Measurements from ENCODE around the gene SNCA. TPM values are rescaled to one million over a fixed set of nuclear protein-coding genes. Genes with fewer than 3 reads are reported as not detected.

SNCA gene
- total RNA-seq, 2 experiments from 2014 or later = 2.0 to 2.5 TPM

DNA sequence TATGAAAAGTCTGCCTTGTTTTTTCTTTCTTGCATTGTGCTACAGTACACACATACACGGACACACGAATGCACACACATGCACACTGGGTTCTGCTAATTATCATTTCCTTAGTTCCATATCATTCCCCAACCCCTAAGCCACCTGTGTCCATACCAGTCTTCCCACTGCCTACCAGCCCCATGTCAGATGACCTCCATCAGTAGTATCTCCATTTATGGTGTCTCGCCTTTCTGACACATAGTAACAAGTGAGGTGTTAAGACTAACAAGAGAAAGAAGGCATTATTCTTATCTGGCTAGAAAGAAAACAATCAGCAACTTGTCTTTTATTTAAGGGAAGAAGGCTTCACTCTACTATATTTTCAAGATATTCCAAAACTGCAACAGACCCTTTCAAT is 67.1 kb downstream of the SNCA start:
- CTCF ChIA-PET = no interaction called here
- Mint-ChIP-seq H3K27me3 (peaks cover 3% of the 10 kb centered on the region), H3K4me3 (no peak overlapping the region), H3K9me3 (no peaks in the 10 kb centered on the region), H3K4me1 (ENCODE audit: low read depth) (no peaks in the 10 kb centered on the region), H3K36me3 (no peaks in the 10 kb centered on the region), H3K27ac (no peak overlapping the region)
- intact Hi-C loops (cut with micrococcal nuclease) = no loop called here
- POLR2A ChIA-PET = no interaction called here
- DNase-seq = no peak

DNA sequence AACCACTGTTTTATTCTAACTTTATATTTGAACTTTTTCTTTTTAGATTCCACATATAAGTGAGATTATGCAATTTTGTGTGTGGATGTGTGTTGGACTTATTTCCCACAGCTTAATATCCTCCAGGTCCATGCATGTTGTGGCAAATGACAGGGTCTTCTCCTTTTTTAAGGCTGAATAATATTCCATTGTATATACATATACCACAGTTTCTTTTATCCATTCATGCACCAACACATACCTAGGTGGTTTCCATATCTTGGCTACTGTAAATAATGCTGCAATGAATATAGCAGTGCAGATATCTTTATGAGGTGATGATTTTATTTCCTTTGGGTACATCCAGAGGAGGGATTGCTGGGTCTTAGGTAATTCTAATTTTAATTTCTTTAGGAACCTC is 69.0 kb downstream of the SNCA start:
- Mint-ChIP-seq H3K27me3 (peaks cover 3% of the 10 kb centered on the region), H3K36me3 (no peaks in the 10 kb centered on the region), H3K9me3 (no peaks in the 10 kb centered on the region), H3K27ac (no peak overlapping the region), H3K4me3 (no peak overlapping the region), H3K4me1 (ENCODE audit: low read depth) (no peaks in the 10 kb centered on the region)
- CTCF ChIA-PET = no interaction called here
- intact Hi-C loops (cut with micrococcal nuclease) = no loop called here
- POLR2A ChIA-PET = no interaction called here
- no peak for DNase-seq

DNA sequence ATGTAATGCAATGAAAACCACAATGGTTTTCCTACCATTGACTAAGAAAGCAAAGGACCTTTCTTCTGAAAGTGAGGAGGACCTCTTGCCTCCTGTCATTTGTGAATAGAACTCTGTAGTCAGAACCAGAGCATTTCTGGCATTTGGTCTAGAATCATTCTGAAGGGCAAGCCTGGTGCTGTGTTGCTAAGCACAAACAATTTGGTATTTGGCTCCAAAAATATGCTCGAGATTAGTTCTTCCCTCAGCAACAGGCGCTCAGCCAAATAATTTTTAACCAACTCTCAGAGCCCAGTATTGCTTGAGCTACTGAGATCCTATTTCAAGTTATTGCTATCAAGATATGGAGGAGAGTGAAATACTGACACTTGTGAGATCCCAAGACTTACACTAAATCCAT is 71.0 kb downstream of the SNCA start:
- Mint-ChIP-seq H3K27ac (no peak overlapping the region), H3K9me3 (no peaks in the 10 kb centered on the region), H3K36me3 (no peaks in the 10 kb centered on the region), H3K27me3 (peaks cover 3% of the 10 kb centered on the region), H3K4me3 (no peak overlapping the region), H3K4me1 (ENCODE audit: low read depth) (no peaks in the 10 kb centered on the region)
- intact Hi-C loops (cut with micrococcal nuclease) = no loop called here
- ChIA-PET POLR2A (no interaction called here), CTCF (no interaction called here)
- no peak for DNase-seq

DNA sequence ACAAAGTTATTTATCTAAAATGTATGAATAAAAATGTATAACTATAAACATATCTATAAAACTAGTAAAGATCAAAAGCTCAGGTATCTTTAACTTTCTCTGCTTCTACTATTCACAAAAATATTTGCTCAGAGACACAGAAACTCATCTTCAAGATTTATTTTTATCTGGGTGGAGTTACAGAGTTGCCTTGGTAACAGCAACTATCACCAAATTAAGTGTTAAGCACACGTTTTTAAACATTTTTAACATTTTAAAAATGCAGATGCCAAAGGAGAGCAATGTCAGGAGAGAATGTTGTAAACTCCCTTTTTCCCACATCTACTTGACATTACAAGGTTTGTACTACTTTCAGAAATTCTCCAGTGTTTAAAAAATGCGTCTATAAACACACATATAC is 71.4 kb downstream of the SNCA start:
- no peaks in the 10 kb centered on the region for H3K36me3 Mint-ChIP-seq
- no peak overlapping the region for H3K27ac Mint-ChIP-seq
- H3K27me3 Mint-ChIP-seq = peaks cover 3% of the 10 kb centered on the region
- DNase-seq = no peak
- no peak overlapping the region for H3K4me3 Mint-ChIP-seq
- intact Hi-C loops (cut with micrococcal nuclease) = no loop called here
- CTCF ChIA-PET = no interaction called here
- H3K9me3 Mint-ChIP-seq = no peaks in the 10 kb centered on the region
- POLR2A ChIA-PET = no interaction called here
- no peaks in the 10 kb centered on the region for H3K4me1 Mint-ChIP-seq (ENCODE audit: low read depth)

DNA sequence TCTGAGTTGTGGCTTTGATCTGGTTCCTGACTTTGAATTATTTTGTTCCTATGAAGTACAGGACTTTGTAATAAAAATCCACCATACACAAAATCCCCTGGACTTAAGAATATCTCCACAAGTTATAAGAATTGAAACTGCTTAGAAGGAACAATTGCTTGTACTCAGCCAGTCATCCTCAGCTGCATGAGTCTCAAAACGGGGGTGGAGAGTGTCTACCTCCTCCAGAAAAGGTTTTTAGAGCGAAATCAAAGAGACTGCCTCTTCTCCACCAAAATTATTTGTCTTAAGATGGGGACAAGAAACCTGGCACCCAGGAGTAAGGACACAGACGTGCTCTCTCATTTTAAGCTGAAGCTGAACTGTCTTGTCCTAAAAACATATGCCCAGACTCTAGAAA is 74.7 kb downstream of the SNCA start:
- no peak overlapping the region for H3K4me3 Mint-ChIP-seq
- H3K27me3 Mint-ChIP-seq = no peaks in the 10 kb centered on the region
- POLR2A ChIA-PET = interaction anchor here (0.6 kb wide), 1 partner anchor 223 kb away, joined by 3 read pairs; no protein-coding TSS in a partner anchor
- no peak for DNase-seq
- CTCF ChIA-PET = no interaction called here
- no peaks in the 10 kb centered on the region for H3K36me3 Mint-ChIP-seq
- no peaks in the 10 kb centered on the region for H3K4me1 Mint-ChIP-seq (ENCODE audit: low read depth)
- intact Hi-C loops (cut with micrococcal nuclease) = no loop called here
- no peaks in the 10 kb centered on the region for H3K9me3 Mint-ChIP-seq
- H3K27ac Mint-ChIP-seq = no peak overlapping the region

DNA sequence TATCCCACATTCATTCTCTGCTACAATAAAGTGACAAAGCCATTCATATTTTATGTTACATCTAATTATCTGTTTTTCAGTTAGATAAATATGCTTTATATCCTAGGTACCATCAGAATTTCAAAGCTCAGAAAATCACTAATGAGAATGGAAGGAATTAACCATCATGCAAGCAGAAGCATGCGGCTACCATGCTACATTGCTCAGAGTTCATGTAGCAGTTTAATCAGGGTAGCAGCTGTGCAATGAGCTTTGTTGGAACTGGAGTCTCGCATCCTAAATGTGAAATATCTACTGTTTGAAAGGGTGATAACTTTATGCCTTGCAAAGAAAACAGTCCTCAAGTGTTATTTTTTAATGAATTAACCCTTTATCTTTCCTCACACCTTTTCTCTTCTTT is 77.5 kb downstream of the SNCA start:
- CTCF ChIA-PET = no interaction called here
- POLR2A ChIA-PET = no interaction called here
- no peaks in the 10 kb centered on the region for H3K4me1 Mint-ChIP-seq (ENCODE audit: low read depth)
- intact Hi-C loops (cut with micrococcal nuclease) = no loop called here
- H3K9me3 Mint-ChIP-seq = no peaks in the 10 kb centered on the region
- H3K4me3 Mint-ChIP-seq = no peak overlapping the region
- H3K27ac Mint-ChIP-seq = no peak overlapping the region
- H3K36me3 Mint-ChIP-seq = no peaks in the 10 kb centered on the region
- H3K27me3 Mint-ChIP-seq = no peaks in the 10 kb centered on the region
- no peak for DNase-seq

DNA sequence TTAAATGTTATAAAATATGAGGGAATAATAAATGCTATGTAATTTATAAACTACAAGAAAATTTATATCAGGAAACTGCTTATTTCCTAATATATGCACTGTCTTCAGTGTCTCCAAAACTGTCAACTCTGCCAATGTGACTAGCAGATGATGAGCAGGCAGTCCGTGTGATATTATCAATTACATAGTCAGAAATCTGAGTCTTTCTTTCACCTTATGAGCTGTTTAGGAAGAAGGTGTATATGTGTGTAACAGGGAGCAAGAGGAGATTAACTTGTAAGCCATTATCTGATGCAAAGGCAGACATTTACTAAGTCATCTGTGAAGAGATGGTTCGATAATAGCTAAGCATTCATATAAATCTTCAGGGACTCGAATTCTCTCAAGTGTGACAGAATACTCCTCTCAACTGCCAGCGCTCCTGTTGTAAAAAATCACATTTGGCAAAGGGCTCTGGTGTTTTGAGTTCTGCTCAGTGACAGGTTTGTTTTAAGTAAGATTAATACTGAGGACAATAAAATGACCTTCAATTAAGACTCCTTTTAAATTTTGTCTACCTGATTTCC is 79.7 kb downstream of the SNCA start:
- ChIA-PET POLR2A (no interaction called here), CTCF (no interaction called here)
- no peaks in the 10 kb centered on the region for H3K36me3 Mint-ChIP-seq
- H3K27ac Mint-ChIP-seq = no peak overlapping the region
- no peak for DNase-seq
- H3K27me3 Mint-ChIP-seq = no peaks in the 10 kb centered on the region
- intact Hi-C loops (cut with micrococcal nuclease) = no loop called here
- H3K4me1 Mint-ChIP-seq (ENCODE audit: low read depth) = no peaks in the 10 kb centered on the region
- no peaks in the 10 kb centered on the region for H3K9me3 Mint-ChIP-seq
- no peak overlapping the region for H3K4me3 Mint-ChIP-seq

DNA sequence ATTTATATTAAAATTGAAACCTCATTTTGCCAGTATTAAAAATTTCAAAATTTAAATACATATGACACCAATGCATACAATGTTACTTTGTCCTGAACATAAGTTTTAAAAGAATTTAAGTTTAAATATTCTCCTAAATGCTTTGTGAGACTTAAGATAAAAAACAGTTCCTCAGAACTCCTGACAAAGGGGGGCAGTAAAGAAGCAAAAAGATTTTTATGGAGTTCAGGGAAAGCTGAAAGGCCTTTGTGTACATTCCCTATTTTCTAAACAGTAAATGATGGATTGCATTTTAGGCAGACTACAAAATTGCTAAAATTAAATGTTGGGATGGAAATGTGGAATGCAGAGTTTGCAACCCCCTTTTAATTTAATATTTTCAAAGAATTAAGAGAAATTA is 81.7 kb downstream of the SNCA start:
- Mint-ChIP-seq H3K4me3 (no peak overlapping the region), H3K36me3 (no peaks in the 10 kb centered on the region), H3K9me3 (no peaks in the 10 kb centered on the region), H3K27ac (no peak overlapping the region), H3K27me3 (no peaks in the 10 kb centered on the region), H3K4me1 (ENCODE audit: low read depth) (no peaks in the 10 kb centered on the region)
- ChIA-PET POLR2A (no interaction called here), CTCF (no interaction called here)
- intact Hi-C loops (cut with micrococcal nuclease) = no loop called here
- no peak for DNase-seq

GRCh38 chr4:89754531-89754930 is 82.4 kb downstream of the SNCA start:
- DNase-seq = no peak
- Mint-ChIP-seq H3K4me3 (no peak overlapping the region), H3K4me1 (ENCODE audit: low read depth) (no peaks in the 10 kb centered on the region), H3K27me3 (no peaks in the 10 kb centered on the region), H3K36me3 (no peaks in the 10 kb centered on the region), H3K27ac (no peak overlapping the region), H3K9me3 (no peaks in the 10 kb centered on the region)
- POLR2A ChIA-PET = no interaction called here
- CTCF ChIA-PET = no interaction called here
- intact Hi-C loops (cut with micrococcal nuclease) = no loop called here

GRCh38 chr4:89753601-89754066 is 83.3 kb downstream of the SNCA start:
- Mint-ChIP-seq H3K4me1 (ENCODE audit: low read depth) (no peaks in the 10 kb centered on the region), H3K36me3 (no peaks in the 10 kb centered on the region), H3K27ac (no peak overlapping the region), H3K4me3 (no peak overlapping the region), H3K9me3 (no peaks in the 10 kb centered on the region), H3K27me3 (no peaks in the 10 kb centered on the region)
- DNase-seq = no peak
- intact Hi-C loops (cut with micrococcal nuclease) = no loop called here
- CTCF ChIA-PET = no interaction called here
- POLR2A ChIA-PET = no interaction called here

- H3K27ac Mint-ChIP-seq = no peak overlapping the region
- H3K4me3 Mint-ChIP-seq = no peak overlapping the region
- DNase-seq = no peak
- no peaks in the 10 kb centered on the region for H3K36me3 Mint-ChIP-seq
- ChIA-PET POLR2A (no interaction called here), CTCF (no interaction called here)
- no peaks in the 10 kb centered on the region for H3K27me3 Mint-ChIP-seq
- intact Hi-C loops (cut with micrococcal nuclease) = no loop called here
- H3K9me3 Mint-ChIP-seq = no peaks in the 10 kb centered on the region
- H3K4me1 Mint-ChIP-seq (ENCODE audit: low read depth) = no peaks in the 10 kb centered on the region
Observed at GRCh38 chr4:89752932-89753598, 83.9 kb downstream of the SNCA start.

- ChIA-PET POLR2A (no interaction called here), CTCF (no interaction called here)
- Mint-ChIP-seq H3K27me3 (no peaks in the 10 kb centered on the region), H3K27ac (no peak overlapping the region), H3K36me3 (no peaks in the 10 kb centered on the region), H3K9me3 (no peaks in the 10 kb centered on the region), H3K4me1 (ENCODE audit: low read depth) (no peaks in the 10 kb centered on the region), H3K4me3 (no peak overlapping the region)
- intact Hi-C loops (cut with micrococcal nuclease) = no loop called here
- DNase-seq = no peak
Observed at GRCh38 chr4:89751416-89751815, 85.5 kb downstream of the SNCA start.

DNA sequence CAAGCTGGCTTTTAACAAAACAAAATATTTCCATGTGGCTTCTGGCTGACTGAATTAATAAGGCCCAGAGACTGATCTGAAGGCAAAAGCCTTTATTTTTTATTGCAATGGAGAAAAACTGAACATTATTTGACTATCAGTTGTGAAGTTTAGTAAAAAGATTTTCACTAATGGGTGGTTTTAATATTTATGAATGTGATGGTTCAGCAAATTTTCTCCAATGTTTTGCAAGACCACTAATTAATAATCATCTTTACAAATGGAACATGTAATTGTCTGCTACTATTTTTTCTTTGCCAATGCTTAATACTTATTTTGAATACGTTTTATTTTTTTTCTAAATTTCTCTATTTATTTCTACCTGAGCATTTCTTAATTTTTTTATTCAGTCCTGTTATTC is 90.6 kb downstream of the SNCA start:
- ChIA-PET CTCF (no interaction called here), POLR2A (no interaction called here)
- intact Hi-C loops (cut with micrococcal nuclease) = no loop called here
- Mint-ChIP-seq H3K4me3 (no peak overlapping the region), H3K36me3 (no peaks in the 10 kb centered on the region), H3K27me3 (no peaks in the 10 kb centered on the region), H3K27ac (no peak overlapping the region), H3K4me1 (ENCODE audit: low read depth) (no peaks in the 10 kb centered on the region), H3K9me3 (no peaks in the 10 kb centered on the region)
- DNase-seq = no peak
